ENCODE data around the gene IRX2.

IRX2 gene

DNA sequence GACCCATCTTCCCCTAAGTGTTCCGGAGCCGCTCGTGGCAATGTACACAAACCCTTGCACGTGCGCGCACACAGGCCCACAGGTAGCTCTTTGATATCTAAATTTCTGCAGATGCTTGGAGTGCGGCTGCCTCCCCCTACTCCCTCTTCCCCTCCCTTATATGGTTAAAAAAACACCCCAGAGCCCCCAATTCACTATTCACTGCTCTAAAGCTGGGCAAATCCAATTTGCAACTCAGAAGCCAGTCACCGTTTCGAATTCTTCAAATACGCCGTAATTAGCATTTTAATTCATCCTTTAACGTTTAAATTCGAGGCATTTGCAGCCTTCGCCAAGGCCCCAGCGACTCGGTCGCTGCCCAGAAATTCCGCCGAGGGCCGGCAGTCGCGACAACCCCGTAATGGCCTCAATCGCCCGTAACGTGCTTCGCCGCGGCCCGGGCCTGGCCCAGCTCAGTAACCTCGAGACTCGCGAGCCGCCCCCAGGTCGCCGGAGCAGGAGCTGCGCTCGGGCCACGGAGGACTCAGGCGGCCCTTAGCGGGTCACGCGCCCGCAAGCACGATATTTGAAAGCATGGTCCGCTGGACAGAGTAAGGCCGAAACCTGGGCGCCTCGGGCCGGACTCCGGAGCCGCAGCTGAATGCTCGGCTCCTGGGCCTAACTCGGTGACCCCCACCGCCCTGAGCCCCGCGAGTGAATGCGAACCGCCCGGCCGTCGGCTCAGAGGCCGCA, 1.3 kb downstream of the IRX2 start:
- peaks cover 78% of the 10 kb centered on the region for H3K27me3 Mint-ChIP-seq
- peaks cover 26% of the 10 kb centered on the region for H3K4me1 Mint-ChIP-seq
- ATAC-seq (no peak), DNase-seq (no peak)
- H3K27ac Mint-ChIP-seq = peak overlapping the region in 1 of 2 donors; percentile 59
- H3K4me3 Mint-ChIP-seq = peak overlapping the region in 1 of 2 donors; percentile 27
- peaks cover 0 to 11% of the 10 kb centered on the region in 2 donors for H3K9me3 Mint-ChIP-seq

DNA sequence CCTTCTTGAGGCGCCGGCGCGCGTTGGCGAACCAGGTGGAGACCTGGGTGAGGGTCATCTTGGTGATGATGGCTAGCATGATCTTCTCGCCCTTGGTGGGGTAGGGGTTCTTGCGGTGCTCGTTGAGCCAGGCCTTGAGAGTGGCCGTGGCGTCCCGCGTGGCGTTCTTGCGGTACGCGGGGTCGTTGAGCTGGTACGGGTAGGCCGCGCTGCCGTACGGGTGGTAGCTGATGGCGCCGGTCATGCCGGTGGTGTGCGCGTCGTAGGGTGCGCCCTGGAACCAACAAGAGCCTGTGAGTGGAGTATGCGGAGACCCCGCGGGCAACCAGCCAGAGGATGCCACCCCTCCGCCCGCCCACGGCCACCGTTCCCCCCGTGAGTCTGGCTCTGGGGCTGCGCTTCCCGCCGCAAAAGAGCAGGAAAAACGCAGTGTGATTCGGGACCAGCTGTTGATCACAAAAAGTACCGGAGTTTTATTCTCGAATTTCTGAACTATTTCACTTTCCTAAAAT, 1.9 kb downstream of the IRX2 start:
- H3K27me3 Mint-ChIP-seq = peaks cover 78% of the 10 kb centered on the region
- peak overlapping the region in 1 of 2 donors; percentile 89 for H3K27ac Mint-ChIP-seq
- H3K9me3 Mint-ChIP-seq = peaks cover 0 to 11% of the 10 kb centered on the region in 2 donors
- no peak for DNase-seq
- peak overlapping the region in 1 of 2 donors; percentile 24 for H3K4me3 Mint-ChIP-seq
- ATAC-seq = no peak
- H3K4me1 Mint-ChIP-seq = peaks cover 25% of the 10 kb centered on the region

DNA sequence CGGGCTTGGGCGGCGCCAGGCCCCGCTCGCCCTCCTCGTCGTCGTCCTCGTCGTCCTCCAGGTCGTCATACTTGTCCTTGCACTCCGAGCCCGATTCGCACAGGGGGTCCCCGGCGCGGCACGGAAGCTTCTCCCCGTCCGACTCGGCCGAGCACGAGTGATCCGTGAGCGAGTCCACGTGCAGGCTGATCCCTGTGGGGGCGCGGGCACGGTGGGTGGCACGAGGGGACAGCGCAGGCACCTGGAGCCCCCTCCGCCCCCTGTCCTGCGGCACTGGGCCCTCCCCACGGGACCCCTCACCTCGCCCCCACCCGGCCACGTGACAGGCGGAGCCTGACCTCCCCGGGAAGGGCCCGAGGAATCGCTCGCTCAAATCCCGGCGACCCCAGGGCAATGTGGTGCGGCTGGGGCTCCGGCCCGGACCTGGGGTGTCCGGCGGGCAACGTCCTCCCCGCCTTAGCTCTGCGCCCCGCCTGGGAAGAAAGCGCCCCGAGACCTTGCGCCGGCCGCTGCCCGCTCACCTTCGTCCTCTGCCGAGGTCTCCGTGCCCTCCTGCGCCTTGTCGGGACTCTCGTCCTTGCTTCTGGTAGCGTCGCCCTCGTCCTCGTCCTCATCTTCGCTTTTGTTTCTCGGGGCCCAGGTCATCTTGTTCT, 2.5 kb downstream of the IRX2 start:
- peak overlapping the region in 1 of 2 donors; percentile 24 for H3K4me3 Mint-ChIP-seq
- ATAC-seq = no peak
- H3K27ac Mint-ChIP-seq = peak overlapping the region in 1 of 2 donors; percentile 89
- DNase-seq = no peak
- peaks cover 20% of the 10 kb centered on the region for H3K4me1 Mint-ChIP-seq
- peaks cover 0 to 11% of the 10 kb centered on the region in 2 donors for H3K9me3 Mint-ChIP-seq
- H3K27me3 Mint-ChIP-seq = peaks cover 78% of the 10 kb centered on the region

DNA sequence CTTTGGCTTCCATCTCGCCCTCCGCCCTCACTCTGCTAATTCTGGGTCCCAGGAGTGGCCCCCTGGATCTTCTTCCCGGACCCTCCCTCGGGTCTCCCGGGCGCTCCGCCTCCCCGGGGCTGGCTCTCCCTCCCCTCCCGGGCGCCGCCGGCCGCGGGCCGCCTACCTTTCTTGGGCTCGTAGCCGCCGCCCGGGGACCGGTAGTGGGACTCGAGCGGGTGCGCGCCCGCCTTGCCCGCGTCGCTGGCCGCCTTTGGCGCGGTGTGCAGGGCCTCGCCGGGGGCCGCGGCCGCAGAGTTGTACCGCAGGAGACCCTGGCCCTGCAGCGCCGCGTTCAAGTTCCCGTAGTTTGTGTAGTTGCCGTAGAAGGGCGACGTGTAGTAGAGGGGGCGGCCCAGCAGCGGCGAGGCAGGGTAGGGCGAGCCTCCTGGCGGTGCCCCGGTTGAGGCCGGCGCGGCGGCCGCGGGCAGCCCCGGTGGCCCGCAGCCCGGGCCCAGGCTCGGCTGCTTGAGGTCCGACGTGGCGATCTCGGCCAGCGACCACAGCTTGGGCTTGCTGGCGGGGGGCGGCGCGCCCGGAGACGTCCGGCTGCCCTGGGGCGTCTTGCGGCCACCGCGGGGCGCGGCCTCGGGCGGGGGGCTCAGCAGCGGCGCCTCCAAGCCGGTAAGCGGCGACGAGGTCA, 3.2 kb downstream of the IRX2 start:
- DNase-seq = no peak
- peaks cover 78% of the 10 kb centered on the region for H3K27me3 Mint-ChIP-seq
- H3K4me3 Mint-ChIP-seq = no peak overlapping the region

DNA sequence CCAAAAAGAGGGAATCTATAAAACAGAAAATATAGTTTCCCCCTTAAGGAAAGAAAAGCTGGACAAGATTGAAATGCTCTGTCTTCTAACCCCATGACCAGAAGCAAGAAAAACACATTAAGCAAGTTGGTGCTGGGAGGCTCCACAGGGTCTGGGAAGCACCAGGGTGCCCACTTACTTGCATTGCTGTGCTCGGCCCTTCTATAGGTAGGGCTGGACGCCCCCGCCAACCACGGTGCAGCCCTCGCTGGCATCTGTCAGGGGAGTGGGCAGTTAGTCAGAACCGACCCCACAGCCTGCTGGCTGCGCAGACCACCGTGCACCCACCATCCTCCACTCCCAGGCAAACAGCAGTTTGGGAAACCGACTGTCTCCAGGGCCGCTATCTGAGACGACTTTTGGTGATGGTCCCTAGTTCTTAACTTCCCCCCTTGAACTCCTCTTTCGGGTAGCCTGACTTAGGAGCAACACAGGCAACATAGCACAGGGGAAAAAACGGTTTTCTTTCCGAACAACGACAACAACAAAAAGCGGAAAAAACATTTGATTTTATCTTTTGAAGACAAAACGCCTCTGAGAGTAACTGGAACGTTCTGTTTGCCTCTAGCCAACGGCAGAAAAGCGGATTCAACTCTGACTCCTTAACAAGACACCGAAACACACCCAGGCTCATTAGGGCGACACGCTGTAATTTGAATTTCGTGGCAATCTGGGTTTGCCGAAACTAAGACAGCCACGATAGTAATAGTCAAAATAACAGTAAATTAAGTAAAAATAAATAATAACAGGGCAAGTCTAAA, 3.9 kb downstream of the IRX2 start:
- H3K4me1 Mint-ChIP-seq = peaks cover 10% of the 10 kb centered on the region
- H3K27me3 Mint-ChIP-seq = peaks cover 78% of the 10 kb centered on the region
- H3K27ac Mint-ChIP-seq = no peak overlapping the region
- peaks cover 0 to 11% of the 10 kb centered on the region in 2 donors for H3K9me3 Mint-ChIP-seq
- ATAC-seq = no peak
- H3K4me3 Mint-ChIP-seq = no peak overlapping the region
- DNase-seq = no peak

More for the DNA sequence above, 3.2 kb downstream of the IRX2 start:
- H3K9me3 Mint-ChIP-seq = peaks cover 0 to 11% of the 10 kb centered on the region in 2 donors
- no peak overlapping the region for H3K27ac Mint-ChIP-seq
- ATAC-seq = no peak
- peaks cover 15% of the 10 kb centered on the region for H3K4me1 Mint-ChIP-seq

DNA sequence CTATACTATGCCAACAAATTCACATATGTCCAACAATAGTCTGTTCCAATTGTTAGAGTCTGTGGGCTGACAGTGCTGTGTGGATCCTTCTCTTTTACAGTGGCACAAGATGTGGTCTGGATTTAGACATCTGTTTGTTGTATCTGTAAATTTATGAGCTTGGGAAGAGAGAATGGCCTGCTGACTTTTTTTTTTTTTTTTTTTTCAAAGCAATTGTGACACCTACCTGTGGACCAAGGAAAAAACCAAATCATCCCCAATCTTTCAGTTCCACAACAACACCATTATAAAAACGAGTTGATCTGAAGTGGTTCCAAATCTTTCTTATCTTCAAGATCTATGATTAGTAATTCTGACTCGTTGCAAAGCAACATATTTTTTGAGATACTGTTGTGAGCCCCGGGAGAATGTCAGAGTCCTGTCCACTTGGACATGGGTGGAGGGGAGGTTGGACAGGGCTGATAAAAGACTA, 4.9 kb downstream of the IRX2 start:
- no peak for DNase-seq
- no peak overlapping the region for H3K27ac Mint-ChIP-seq
- H3K27me3 Mint-ChIP-seq = peaks cover 80% of the 10 kb centered on the region
- peaks cover 7% of the 10 kb centered on the region for H3K4me1 Mint-ChIP-seq
- ATAC-seq = no peak
- H3K4me3 Mint-ChIP-seq = no peak overlapping the region
- H3K9me3 Mint-ChIP-seq = peaks cover 0 to 11% of the 10 kb centered on the region in 2 donors

DNA sequence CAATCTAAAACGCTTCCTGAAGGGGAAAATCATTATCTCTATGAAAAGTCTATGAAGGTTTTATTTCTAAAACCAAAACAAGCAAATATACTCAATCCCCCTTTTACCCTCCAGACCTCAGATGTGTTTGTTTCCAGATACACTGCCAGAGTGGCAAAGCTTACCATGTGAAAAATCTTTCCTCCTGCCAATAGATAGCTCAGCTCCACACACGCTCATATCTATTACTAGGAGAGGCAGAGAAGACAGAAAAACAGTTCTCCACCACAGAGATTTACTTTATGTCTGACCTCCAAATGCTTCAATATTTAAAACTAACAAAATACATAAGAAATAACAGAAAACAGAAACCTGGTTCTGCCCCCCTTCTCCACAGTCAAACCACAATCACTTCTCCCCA, 7.0 kb downstream of the IRX2 start:
- ATAC-seq (no peak), DNase-seq (no peak)
- no peak overlapping the region for H3K27ac Mint-ChIP-seq
- H3K4me1 Mint-ChIP-seq = peaks cover 4% of the 10 kb centered on the region
- no peak overlapping the region for H3K4me3 Mint-ChIP-seq
- peaks cover 89% of the 10 kb centered on the region for H3K27me3 Mint-ChIP-seq
- H3K9me3 Mint-ChIP-seq = peaks cover 0 to 5% of the 10 kb centered on the region in 2 donors

DNA sequence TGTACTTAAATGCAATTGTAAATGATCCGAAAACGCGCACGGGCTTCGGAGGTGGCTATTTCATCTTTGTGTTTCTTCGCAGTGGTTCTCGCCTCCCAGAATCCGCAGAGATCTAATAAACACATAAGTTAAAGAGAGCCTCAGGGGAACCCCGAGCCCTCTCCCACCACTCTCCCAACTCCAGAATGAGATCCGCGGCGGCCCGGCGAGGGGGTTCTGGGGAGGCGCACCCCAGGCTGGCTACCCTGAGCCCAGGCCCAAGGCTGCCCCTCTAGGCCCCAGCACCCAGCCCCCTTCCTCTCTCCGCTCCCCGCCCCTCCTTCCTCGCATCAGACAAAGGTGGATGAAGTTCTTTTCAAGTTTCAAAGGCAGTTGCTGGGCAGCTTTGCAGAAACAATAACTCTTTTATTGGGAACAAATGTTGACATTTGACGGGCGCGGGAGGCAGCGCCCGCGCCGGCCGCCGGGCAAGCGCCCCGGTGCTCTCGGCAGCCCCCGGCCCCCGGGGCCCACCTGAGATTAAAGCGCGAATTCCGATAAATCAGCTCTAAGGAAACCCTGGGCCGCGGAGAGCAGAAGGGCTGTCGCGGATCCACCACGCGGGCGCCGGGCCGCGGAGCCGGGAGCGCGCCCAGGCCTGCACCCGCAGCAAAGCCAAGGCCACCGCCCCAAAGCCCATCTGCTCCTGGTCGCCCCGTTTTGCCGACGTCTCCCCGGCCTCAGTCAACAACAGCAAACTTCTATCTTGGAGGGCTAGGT, 8.4 kb downstream of the IRX2 start:
- H3K4me3 Mint-ChIP-seq = no peak overlapping the region
- no peak overlapping the region for H3K27ac Mint-ChIP-seq
- ATAC-seq (no peak), DNase-seq (no peak)
- H3K27me3 Mint-ChIP-seq = peaks cover 96% of the 10 kb centered on the region
- no peaks in the 10 kb centered on the region for H3K9me3 Mint-ChIP-seq
- H3K4me1 Mint-ChIP-seq = no peaks in the 10 kb centered on the region

DNA sequence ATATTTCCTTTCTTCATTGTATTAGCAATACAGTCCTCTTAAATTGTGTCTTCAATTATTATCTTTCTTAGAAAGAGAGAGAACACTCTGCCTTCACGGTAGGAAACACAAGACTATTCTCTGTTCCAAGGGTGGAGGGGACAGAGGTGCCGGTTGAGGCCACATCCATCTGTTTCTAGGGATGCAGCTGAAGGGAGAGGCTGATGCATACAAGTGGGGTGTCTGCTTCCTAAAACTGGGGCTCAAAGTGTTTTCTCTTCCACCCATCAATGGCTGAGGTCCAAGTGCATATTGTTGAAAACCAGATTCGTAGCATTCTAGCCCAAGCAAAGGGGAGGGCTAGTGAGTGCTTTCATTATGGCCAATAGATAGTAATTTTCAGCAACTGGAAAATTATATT, 9.5 kb downstream of the IRX2 start:
- peaks cover 97% of the 10 kb centered on the region for H3K27me3 Mint-ChIP-seq
- ATAC-seq = no peak
- no peak for DNase-seq
- H3K27ac Mint-ChIP-seq = no peak overlapping the region
- no peaks in the 10 kb centered on the region for H3K4me1 Mint-ChIP-seq
- H3K9me3 Mint-ChIP-seq = no peaks in the 10 kb centered on the region
- no peak overlapping the region for H3K4me3 Mint-ChIP-seq

DNA sequence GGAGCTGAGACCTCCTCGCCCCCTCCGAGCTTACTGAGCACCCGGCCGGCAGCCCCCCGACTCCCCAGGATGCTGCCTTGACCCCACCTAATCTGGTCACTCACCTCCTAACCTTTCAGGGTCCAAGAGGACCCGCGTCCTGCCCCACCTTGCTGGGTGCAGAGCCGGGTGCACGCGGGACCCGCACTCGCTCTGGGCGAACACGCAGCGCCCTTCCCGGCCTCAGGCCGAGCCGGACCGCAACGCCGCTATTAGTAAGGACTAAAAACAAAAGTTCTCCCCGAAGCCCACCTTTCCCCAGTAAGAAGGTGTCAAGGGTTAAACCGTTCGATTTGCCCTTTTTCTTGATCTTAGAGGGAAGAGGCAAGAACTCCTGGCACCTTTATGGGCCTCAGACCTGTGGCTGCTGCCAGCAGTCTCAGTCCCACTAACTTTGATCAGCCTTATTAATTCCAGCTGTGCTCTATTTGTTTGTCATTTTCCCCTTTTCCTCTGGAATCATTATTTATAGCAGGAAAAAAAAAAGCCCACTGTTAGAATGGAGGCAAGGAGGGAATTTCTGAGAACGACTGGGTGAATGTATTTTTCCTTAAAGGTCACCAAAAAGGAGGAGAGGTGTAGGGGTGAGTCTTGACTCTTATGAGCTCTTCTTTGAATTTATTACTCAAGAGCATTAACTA, 10.5 kb downstream of the IRX2 start:
- DNase-seq = no peak
- no peak for ATAC-seq
- H3K27me3 Mint-ChIP-seq = peaks cover 97% of the 10 kb centered on the region
- no peaks in the 10 kb centered on the region for H3K4me1 Mint-ChIP-seq
- no peak overlapping the region for H3K27ac Mint-ChIP-seq
- H3K9me3 Mint-ChIP-seq = no peaks in the 10 kb centered on the region
- H3K4me3 Mint-ChIP-seq = no peak overlapping the region

DNA sequence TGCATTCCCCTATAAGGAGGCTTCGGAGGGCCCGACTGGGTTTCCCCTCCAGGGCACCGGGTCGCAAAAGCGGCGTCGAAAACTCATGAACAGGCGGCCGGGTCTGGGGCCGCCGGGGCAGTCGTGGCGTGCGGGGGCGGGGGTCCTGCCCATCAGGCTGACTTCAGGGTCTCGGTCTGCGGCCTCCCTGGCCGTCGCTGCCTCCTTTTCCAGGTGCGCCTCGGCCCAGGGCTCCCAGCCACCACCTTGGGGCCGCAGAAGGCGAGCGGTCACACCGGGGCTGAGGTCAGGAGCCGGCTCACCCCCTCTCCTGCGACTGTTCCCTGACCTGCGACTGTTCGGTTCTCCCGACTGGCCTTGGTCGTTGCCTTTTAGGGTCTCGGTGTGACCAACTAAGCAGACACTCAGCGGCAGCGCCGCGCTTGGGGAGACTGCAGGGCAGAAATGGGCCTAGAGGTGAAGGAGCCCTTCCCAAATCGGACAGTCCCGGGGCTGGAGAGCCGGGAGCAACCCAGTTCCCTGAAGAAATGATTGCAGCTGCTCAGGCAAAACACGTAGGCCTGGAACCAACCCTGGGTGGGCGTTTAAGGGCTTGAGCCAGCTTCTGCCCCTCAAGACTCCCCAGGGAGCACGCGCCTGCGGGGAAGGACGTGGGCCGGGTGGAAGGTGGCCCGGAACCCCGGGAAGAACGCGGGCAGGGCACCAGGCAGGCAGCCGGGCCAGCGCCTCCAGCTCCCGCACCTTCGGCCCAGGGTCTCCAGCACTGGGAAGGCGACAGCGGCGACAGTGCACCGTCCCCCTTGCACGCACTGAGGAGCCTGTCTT, 11.2 kb downstream of the IRX2 start:
- peaks cover 93% of the 10 kb centered on the region for H3K27me3 Mint-ChIP-seq
- H3K27ac Mint-ChIP-seq = no peak overlapping the region
- DNase-seq (no peak), ATAC-seq (no peak)
- no peak overlapping the region for H3K4me3 Mint-ChIP-seq
- H3K9me3 Mint-ChIP-seq = no peaks in the 10 kb centered on the region
- H3K4me1 Mint-ChIP-seq = no peaks in the 10 kb centered on the region

DNA sequence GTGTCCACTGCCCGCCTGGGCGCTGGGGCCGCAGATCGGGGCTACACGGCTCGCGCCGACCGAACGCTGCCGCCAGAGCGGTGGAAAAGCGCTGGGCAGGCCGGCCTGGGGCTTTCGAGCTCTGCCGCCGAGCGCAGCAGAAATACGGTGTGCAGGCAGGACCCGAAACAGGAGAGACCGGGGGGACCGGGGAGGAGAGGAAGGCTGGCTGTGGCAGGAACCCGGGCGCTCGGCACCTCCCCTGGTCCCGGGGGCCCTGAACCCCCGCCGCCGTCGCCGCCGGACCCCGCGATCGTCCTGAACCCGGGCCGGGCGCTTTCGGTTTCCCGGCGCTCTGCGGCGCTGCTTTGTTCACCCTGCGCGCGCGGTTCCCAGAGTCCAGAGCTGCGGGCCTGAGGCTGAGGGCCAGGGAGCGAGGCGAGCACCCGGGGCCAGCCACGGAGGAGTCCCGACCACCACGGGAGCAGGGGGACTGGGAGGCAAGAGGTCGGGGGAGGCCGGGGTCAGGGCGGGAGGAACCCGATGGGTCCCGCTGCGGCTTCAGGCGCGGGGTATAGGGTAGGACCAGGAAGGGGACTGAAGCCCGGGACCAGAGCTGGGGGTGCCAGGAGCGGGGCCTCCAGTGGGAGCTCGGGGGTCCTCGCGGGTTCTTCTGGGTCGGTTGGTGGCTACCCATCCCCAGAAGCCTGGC, 12.0 kb downstream of the IRX2 start:
- Mint-ChIP-seq H3K27ac (no peak overlapping the region), H3K4me1 (no peaks in the 10 kb centered on the region), H3K9me3 (no peaks in the 10 kb centered on the region), H3K4me3 (peak overlapping the region in 1 of 2 donors; percentile 60), H3K27me3 (peaks cover 86% of the 10 kb centered on the region)
- DNase-seq (no peak), ATAC-seq (peak; percentile 39)

All from stimulated activated naive CD8-positive, alpha-beta T cell treated with anti-CD3 and anti-CD28 coated beads, Interleukin-15, amount 100 ng/mL, for 72 hours (primary cell).